Body of pancreas (tissue), 4 donors: ENCODE data around the gene WIPF2. TPM values are rescaled to one million over a fixed set of nuclear protein-coding genes. Genes with fewer than 3 reads are reported as not detected.

ENCODE experiments used
- ATAC-seq: fragments of 150-250 bp; one replicate; pipeline ENCODE4 v1.9.1; 2016
- DNase-seq, 4 donors: peaks; one replicate each; pipeline ENCODE4 v3.0.0-alpha.2; 2019
- H3K27ac ChIP-seq, 4 donors: fragments of 200-600 bp; sonication (generic); 1 replicate in 3 of 4; 2 replicates in 1 of 4; pipeline versions ENCODE4 v1.5.1 to v1.6.1; 2016 to 2019; ENCODE audit warnings: mild to moderate bottlenecking in 1 of 4, mixed read lengths in 1 of 4, moderate library complexity in 1 of 4
- H3K27me3 ChIP-seq, 2 donors: fragments of 200-600 bp; sonication (generic); one replicate each; pipeline ENCODE4 v1.6.0; 2016; ENCODE audit warnings: mild to moderate bottlenecking in 1 of 2
- H3K36me3 ChIP-seq, 2 donors: fragments of 200-600 bp; sonication (generic); replicated peaks in 1 of 2; 2 replicates each; pipeline ENCODE4 v1.5.1; 2016; ENCODE audit warnings: low read depth in 2 of 2; ENCODE audit not compliant: insufficient read depth in 1 of 2
- H3K4me1 ChIP-seq: fragments of 200-600 bp; sonication (generic); one replicate; pipeline ENCODE4 v1.6.0; 2016
- H3K4me3 ChIP-seq, 2 donors: fragments of 200-600 bp; sonication (generic); 1 replicate in 1 of 2; 2 replicates in 1 of 2; pipeline ENCODE4 v1.5.1; 2016 to 2019
- H3K9me3 ChIP-seq, 3 donors: fragments of 200-600 bp; sonication (generic); 1 replicate in 2 of 3; 2 replicates in 1 of 3; pipeline ENCODE4 v1.5.1; 2016
- CTCF ChIP-seq, 7 experiments: fragments of 450-650 bp in 4 of 7; fragments of 200-600 bp in 3 of 7; sonication (generic) in 3 of 7; IDR thresholded peaks; one replicate each; pipeline ENCODE4 v1.5.1; 2016 to 2019; ENCODE audit warnings: antibody characterized with exemption in 7 of 7
- POLR2A ChIP-seq, 3 donors: fragments of 450-650 bp; IDR thresholded peaks; one replicate each; pipeline ENCODE4 v1.6.1; 2016; ENCODE audit warnings: antibody characterized with exemption in 3 of 3, mild to moderate bottlenecking in 2 of 3
- WGBS, 2 donors: methylation state at CpG; one replicate each; pipeline ENCODE4 v1.1.5; 2017; 5-methylcytosine and 5-hydroxymethylcytosine counted together
- intact Hi-C: fragments of 100-400 bp; cut with DNase I; formaldehyde crosslinking; loops from one replicate; pipeline ENCODE4 v1.15.1; 2023
- total RNA-seq, 2 donors: library from RNA; depleted of rRNA; stranded (reverse); fragments of >200 nt; gene quantifications; one replicate each; pipeline ENCODE4 v1.1.0, GENCODE V29; 2016

Gene WIPF2
- total RNA-seq, 2 donors from 2014 or later, result 4.9 to 7.5 TPM

DNA sequence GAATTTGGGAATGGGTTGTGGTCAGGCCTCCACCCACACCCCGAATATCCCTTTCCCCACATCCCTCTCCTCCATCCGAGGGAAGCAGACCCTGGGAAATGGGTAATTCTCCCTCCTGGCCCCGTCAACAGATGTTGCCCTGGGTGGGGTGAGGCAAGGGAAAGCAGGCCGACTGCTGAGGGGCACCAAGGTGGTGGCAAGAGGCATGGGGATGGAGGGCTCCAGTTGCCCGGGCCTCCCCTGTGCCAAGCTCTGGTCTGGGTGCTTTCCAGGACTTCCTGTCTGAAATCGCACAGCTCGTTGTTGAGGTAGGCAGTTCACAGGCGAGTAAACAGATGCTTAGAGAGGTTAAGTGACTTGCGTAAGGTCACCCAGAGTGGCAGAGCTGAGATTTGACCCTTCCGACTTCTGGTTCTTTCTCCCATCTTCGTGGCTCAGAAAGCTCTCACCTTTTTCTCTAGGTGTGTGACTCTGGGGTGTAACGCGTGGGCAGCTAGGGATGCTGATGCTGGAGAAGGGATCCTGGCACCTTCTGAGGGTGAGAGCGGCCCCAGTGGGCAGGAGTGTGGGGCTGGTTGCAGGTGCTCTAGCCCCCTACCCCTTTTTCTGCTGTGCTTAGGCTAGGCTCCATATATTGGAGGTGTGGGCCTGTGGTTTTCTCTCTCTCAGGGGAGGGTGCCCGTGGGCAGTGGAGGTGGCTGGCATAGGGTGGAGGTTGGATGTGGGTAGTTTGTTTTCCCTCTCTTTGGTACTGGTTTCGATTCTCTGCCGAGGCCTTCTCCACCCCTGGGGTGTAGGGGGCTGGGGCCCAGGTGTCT lies 107.1 kb downstream of the WIPF2 start:
- ATAC-seq, result no peak
- 57 to 58% methylated on average over 16 to 17 of the region's 17 CpGs for WGBS, 2 donors

GRCh38 chr17:40326832-40327199 lies 107.7 kb downstream of the WIPF2 start:
- Histone ChIP-seq H3K27ac (peak overlapping the region in 3 of 4 donors; percentile 4 to 54 (median 18)), H3K27me3 (no peaks in the 10 kb centered on the region), H3K4me3 (no peak overlapping the region), H3K9me3 (no peaks in the 10 kb centered on the region), H3K36me3 (no peaks in the 10 kb centered on the region), H3K4me1 (peaks cover 86% of the 10 kb centered on the region)
- ATAC-seq (no peak), DNase-seq (no peak)
- intact Hi-C loops, result no loop called here
- WGBS, 2 donors, result 9 to 19% methylated on average over 1 of the region's 1 CpG
- TF ChIP-seq CTCF (IDR thresholded peaks at IDR 0.05), result no peak
- no peak for TF ChIP-seq POLR2A (IDR thresholded peaks at IDR 0.05)

More for the DNA sequence above, 107.1 kb downstream of the WIPF2 start:
- DNase-seq, result peak in 1 of 4 donors; percentile 19
- no peak overlapping the region for H3K4me3 ChIP-seq
- TF ChIP-seq CTCF (IDR thresholded peaks at IDR 0.05) (no peak), POLR2A (IDR thresholded peaks at IDR 0.05) (no peak)
- no peaks in the 10 kb centered on the region for H3K27me3 ChIP-seq
- H3K27ac ChIP-seq, result peak overlapping the region in 3 of 4 donors; percentile 18 to 54 (median 35)
- no peaks in the 10 kb centered on the region for H3K9me3 ChIP-seq
- intact Hi-C loops, result no loop called here
- H3K36me3 ChIP-seq, result no peaks in the 10 kb centered on the region
- H3K4me1 ChIP-seq, result peaks cover 86% of the 10 kb centered on the region

- H3K36me3 ChIP-seq, result no peaks in the 10 kb centered on the region
- TF ChIP-seq POLR2A (IDR thresholded peaks at IDR 0.05) (no peak), CTCF (IDR thresholded peaks at IDR 0.05) (no peak)
- peak overlapping the region in 3 of 4 donors; percentile 4 to 54 (median 41) for H3K27ac ChIP-seq
- H3K4me1 ChIP-seq, result peaks cover 86% of the 10 kb centered on the region
- H3K9me3 ChIP-seq, result no peaks in the 10 kb centered on the region
- 77 to 100% methylated on average over 1 to 4 of the region's 4 CpGs for WGBS, 2 donors
- no peak for ATAC-seq
- intact Hi-C loops, result no loop called here
- H3K4me3 ChIP-seq, result no peak overlapping the region
- no peak for DNase-seq
- no peaks in the 10 kb centered on the region for H3K27me3 ChIP-seq
Observed at GRCh38 chr17:40327244-40327729, 108.2 kb downstream of the WIPF2 start.

- Histone ChIP-seq H3K36me3 (no peaks in the 10 kb centered on the region), H3K27ac (peak overlapping the region in 3 of 4 donors; percentile 4 to 54 (median 41)), H3K4me1 (peaks cover 86% of the 10 kb centered on the region), H3K9me3 (no peaks in the 10 kb centered on the region), H3K4me3 (no peak overlapping the region), H3K27me3 (no peaks in the 10 kb centered on the region)
- DNase-seq (peak in 1 of 4 donors; percentile 23), ATAC-seq (no peak)
- TF ChIP-seq POLR2A (IDR thresholded peaks at IDR 0.05), result no peak
- TF ChIP-seq CTCF (IDR thresholded peaks at IDR 0.05), result no peak
- intact Hi-C loops, result no loop called here
- 27 to 31% methylated on average over 3 of the region's 3 CpGs for whole genome bisulfite sequencing, 2 donors
Observed at GRCh38 chr17:40327735-40328385, 108.8 kb downstream of the WIPF2 start.
